Fibroblast of lung (primary cell): ENCODE measurements around the gene DYSF. TPM values are rescaled to one million over a fixed set of nuclear protein-coding genes. Genes with fewer than 3 reads are reported as not detected.

Source experiments
- DNase-seq, 2 donors: peaks; one replicate each; pipeline versions ENCODE4 v3.0.0 to v3.0.0-alpha.2; 2010; ENCODE audit warnings: low read depth in 2 of 2
- H2AFZ ChIP-seq: 2 replicates; pipeline ENCODE4 v1.5.1; 2012; ENCODE audit warnings: low read length, control low read depth, inconsistent platforms
- H3K27ac ChIP-seq: 2 replicates; pipeline ENCODE4 v1.5.1; 2011; ENCODE audit warnings: low read length, control low read depth; ENCODE audit not compliant: insufficient read depth
- H3K27me3 ChIP-seq: 2 replicates; pipeline ENCODE4 v1.5.1; 2011; ENCODE audit warnings: mild to moderate bottlenecking, low read length; ENCODE audit not compliant: control insufficient read depth, insufficient read depth
- H3K36me3 ChIP-seq: 2 replicates; pipeline ENCODE4 v1.5.1; 2011; ENCODE audit warnings: low read length; ENCODE audit not compliant: control insufficient read depth, insufficient read depth
- H3K4me1 ChIP-seq: 2 replicates; pipeline ENCODE4 v1.5.1; 2011; ENCODE audit warnings: low read length; ENCODE audit not compliant: control insufficient read depth, insufficient read depth; ENCODE audit errors: extremely low read depth
- H3K4me2 ChIP-seq: 2 replicates; pipeline ENCODE4 v1.5.1; 2011; ENCODE audit warnings: low read length, control low read depth; ENCODE audit not compliant: insufficient read depth; ENCODE audit errors: extremely low read depth
- H3K4me3 ChIP-seq, 4 experiments: fragments of 200-600 bp in 1 of 4; sonication (generic) in 1 of 4; replicated peaks in 1 of 4; 2 replicates each; pipeline ENCODE4 v1.5.1; 2011 to 2016; ENCODE audit warnings: low read length in 4 of 4, low read depth in 3 of 4, mild to moderate bottlenecking in 3 of 4, control low read depth in 2 of 4, inconsistent platforms in 1 of 4, mixed read lengths in 1 of 4; ENCODE audit not compliant: insufficient read depth in 1 of 4; ENCODE audit errors: control extremely low read depth in 1 of 4
- H3K79me2 ChIP-seq: 2 replicates; pipeline ENCODE4 v1.5.1; 2012; ENCODE audit warnings: mild to moderate bottlenecking, low read length, inconsistent platforms; ENCODE audit not compliant: control insufficient read depth, insufficient read depth
- H3K9ac ChIP-seq: 2 replicates; pipeline ENCODE4 v1.5.1; 2011; ENCODE audit warnings: mild to moderate bottlenecking, low read length, control low read depth; ENCODE audit not compliant: insufficient read depth
- H3K9me3 ChIP-seq: 2 replicates; pipeline ENCODE4 v1.5.1; 2012; ENCODE audit warnings: low read depth, low read length; ENCODE audit not compliant: control insufficient read depth, insufficient read depth
- H4K20me1 ChIP-seq: 2 replicates; pipeline ENCODE4 v1.5.1; 2011; ENCODE audit warnings: low read length; ENCODE audit not compliant: control insufficient read depth, insufficient read depth; ENCODE audit errors: extremely low read depth
- EZH2 ChIP-seq: IDR thresholded peaks from 2 replicates; pipeline ENCODE4 v1.5.1; 2012; ENCODE audit warnings: low read length, control low read depth, mild to moderate bottlenecking; ENCODE audit errors: missing control alignments
- polyA plus RNA-seq, 2 donors: library from polyadenylated mRNA; depleted of rRNA in 1 of 2; stranded (reverse) in 1 of 2; unstranded in 1 of 2; fragments of >200 nt; gene quantifications; 2 replicates each; pipeline ENCODE4 v1.2.1, GENCODE V29; 2011 to 2012; ENCODE audit warnings: missing spikeins in 1 of 2
- total RNA-seq: library from RNA; depleted of rRNA; stranded (reverse); fragments of >200 nt; gene quantifications from 2 replicates; pipeline ENCODE4 v1.2.1, GENCODE V29; 2014
- TF ChIP-seq, protein P1 (sequence below), 2 donors: IDR thresholded peaks in 1 of 2; conservative IDR thresholded peaks in 1 of 2; 1 replicate in 1 of 2; 2 replicates in 1 of 2; pipeline ENCODE4 v1.5.1; 2011 to 2012; ENCODE audit warnings: low read length in 2 of 2, control low read depth in 1 of 2, inconsistent platforms in 1 of 2, low read depth in 1 of 2, mild to moderate bottlenecking in 1 of 2

DYSF gene
- total and polyA plus RNA-seq, 2 donors (not counting 1 experiment from before 2014, with no cell fraction given): under 0.01 to 0.67 TPM

DNA sequence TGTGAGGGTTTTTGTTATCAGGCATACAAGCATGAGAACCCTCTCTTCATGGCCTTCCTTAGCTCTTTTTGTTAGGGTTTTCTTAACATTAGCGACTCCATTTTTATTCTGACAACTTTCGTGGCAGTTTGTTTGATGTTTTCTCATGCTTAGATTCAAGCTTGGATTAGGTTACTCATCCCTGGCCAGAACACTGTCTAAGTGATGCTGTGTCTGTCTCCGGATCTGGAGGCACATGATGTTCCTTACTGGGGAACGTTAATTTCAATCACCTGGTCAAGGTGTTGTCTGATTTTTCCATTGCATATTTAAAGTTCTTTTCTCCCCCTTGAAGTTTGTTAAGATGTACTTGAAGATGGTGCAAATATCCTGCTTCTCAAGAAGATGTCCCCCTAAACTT lies 40.7 kb downstream of the DYSF start:
- H4K20me1 ChIP-seq: no peaks in the 10 kb centered on the region
- H3K79me2 ChIP-seq: no peaks in the 10 kb centered on the region
- H3K4me2 ChIP-seq: no peak overlapping the region
- no peak for DNase-seq
- no peaks in the 10 kb centered on the region for H3K4me1 ChIP-seq
- no peak overlapping the region for H3K9ac ChIP-seq
- peaks cover 3% of the 10 kb centered on the region for H3K27me3 ChIP-seq
- H3K4me3 ChIP-seq: no peak overlapping the region
- H3K27ac ChIP-seq: no peak overlapping the region
- TF ChIP-seq, protein P1, sequence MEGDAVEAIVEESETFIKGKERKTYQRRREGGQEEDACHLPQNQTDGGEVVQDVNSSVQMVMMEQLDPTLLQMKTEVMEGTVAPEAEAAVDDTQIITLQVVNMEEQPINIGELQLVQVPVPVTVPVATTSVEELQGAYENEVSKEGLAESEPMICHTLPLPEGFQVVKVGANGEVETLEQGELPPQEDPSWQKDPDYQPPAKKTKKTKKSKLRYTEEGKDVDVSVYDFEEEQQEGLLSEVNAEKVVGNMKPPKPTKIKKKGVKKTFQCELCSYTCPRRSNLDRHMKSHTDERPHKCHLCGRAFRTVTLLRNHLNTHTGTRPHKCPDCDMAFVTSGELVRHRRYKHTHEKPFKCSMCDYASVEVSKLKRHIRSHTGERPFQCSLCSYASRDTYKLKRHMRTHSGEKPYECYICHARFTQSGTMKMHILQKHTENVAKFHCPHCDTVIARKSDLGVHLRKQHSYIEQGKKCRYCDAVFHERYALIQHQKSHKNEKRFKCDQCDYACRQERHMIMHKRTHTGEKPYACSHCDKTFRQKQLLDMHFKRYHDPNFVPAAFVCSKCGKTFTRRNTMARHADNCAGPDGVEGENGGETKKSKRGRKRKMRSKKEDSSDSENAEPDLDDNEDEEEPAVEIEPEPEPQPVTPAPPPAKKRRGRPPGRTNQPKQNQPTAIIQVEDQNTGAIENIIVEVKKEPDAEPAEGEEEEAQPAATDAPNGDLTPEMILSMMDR (conservative IDR thresholded peaks at IDR 0.05 in 1 of 2, IDR thresholded peaks at IDR 0.05 in 1 of 2; ENCODE audit: low read depth in 1 of 2, low read length in 2 of 2): no peak
- no peak for TF ChIP-seq EZH2
- H2AFZ ChIP-seq: no peak overlapping the region
- H3K36me3 ChIP-seq: no peaks in the 10 kb centered on the region
- H3K9me3 ChIP-seq: no peaks in the 10 kb centered on the region

GRCh38 chr2:71494523-71495155 lies 41.3 kb downstream of the DYSF start:
- DNase-seq: no peak
- Histone ChIP-seq H3K4me1 (no peaks in the 10 kb centered on the region), H3K4me3 (no peak overlapping the region), H3K9me3 (no peaks in the 10 kb centered on the region), H2AFZ (no peak overlapping the region), H3K79me2 (no peaks in the 10 kb centered on the region), H3K27me3 (no peaks in the 10 kb centered on the region), H3K9ac (no peak overlapping the region), H3K36me3 (no peaks in the 10 kb centered on the region), H4K20me1 (no peaks in the 10 kb centered on the region), H3K27ac (no peak overlapping the region), H3K4me2 (no peak overlapping the region)
- TF ChIP-seq, protein P1 (conservative IDR thresholded peaks at IDR 0.05 in 1 of 2, IDR thresholded peaks at IDR 0.05 in 1 of 2; ENCODE audit: low read depth in 1 of 2, low read length in 2 of 2): no peak
- no peak for TF ChIP-seq EZH2

DNA sequence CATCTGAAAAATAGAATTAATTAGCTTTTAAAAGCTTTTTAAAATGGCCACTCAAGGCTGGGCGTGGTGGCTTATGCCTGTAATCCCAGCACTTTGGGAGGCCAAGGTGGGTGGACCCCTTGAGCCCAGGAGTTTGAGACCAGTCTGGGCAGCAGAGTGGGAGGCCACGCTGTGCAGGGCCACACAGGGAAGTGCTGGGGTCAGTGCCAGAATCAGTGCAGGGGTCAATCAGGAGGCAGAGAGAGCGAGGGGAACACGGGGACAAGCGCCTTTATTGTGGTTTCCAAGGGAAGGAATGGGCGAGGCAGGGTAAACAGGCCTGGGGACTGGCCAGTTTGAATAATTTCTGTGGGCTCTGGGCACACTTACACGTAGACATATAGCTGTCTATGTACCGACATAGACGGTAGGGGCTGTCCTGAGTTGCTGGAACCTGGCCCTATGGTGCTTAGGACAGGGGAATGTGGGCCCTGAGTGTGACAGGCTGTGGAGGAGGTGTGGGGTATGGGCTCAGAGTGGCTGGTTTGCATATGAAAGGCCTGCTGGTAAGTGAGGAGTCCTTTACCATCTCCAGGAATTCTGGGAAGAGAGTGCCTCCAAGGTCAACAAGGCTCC lies 42.9 kb downstream of the DYSF start:
- Histone ChIP-seq H3K4me1 (no peaks in the 10 kb centered on the region), H4K20me1 (no peaks in the 10 kb centered on the region), H3K27me3 (no peaks in the 10 kb centered on the region), H3K79me2 (no peaks in the 10 kb centered on the region), H3K9me3 (no peaks in the 10 kb centered on the region), H3K4me3 (no peak overlapping the region), H3K4me2 (no peak overlapping the region), H3K27ac (no peak overlapping the region), H2AFZ (no peak overlapping the region), H3K36me3 (no peaks in the 10 kb centered on the region), H3K9ac (no peak overlapping the region)
- DNase-seq: no peak
- TF ChIP-seq, protein P1 (conservative IDR thresholded peaks at IDR 0.05 in 1 of 2, IDR thresholded peaks at IDR 0.05 in 1 of 2; ENCODE audit: low read depth in 1 of 2, low read length in 2 of 2): no peak
- TF ChIP-seq EZH2: no peak
